ENCODE data around the gene CAP2. TPM values are rescaled to one million over a fixed set of nuclear protein-coding genes. Genes with fewer than 3 reads are reported as not detected.
"Not testable (repeated sequence)": the region's sequence is repeated elsewhere in the genome, so short reads cannot be mapped to it uniquely, and the experiment has no call there.

Gene CAP2
- total RNA-seq, 1 donor = 49.7 TPM

- no peak overlapping the region for H3K4me3 ChIP-seq (ENCODE audit: low read depth, low read length)
- no peak for DNase-seq (ENCODE audit: low read depth)
- TF ChIP-seq CTCF (IDR thresholded peaks at IDR 0.05; ENCODE audit: insufficient read depth, low read depth, low read length) = no peak
Observed at GRCh38 chr6:17530321-17530835, 137.0 kb downstream of the CAP2 start.

- DNase-seq (ENCODE audit: low read depth) = no peak
- TF ChIP-seq CTCF (IDR thresholded peaks at IDR 0.05; ENCODE audit: insufficient read depth, low read depth, low read length) = no peak
- no peak overlapping the region for H3K4me3 ChIP-seq (ENCODE audit: low read depth, low read length)
Observed at GRCh38 chr6:17536586-17536985, 143.2 kb downstream of the CAP2 start.

- H3K4me3 ChIP-seq (ENCODE audit: low read depth, low read length) = no peak overlapping the region
- DNase-seq (ENCODE audit: low read depth) = no peak
- TF ChIP-seq CTCF (IDR thresholded peaks at IDR 0.05; ENCODE audit: insufficient read depth, low read depth, low read length) = no peak
Observed at GRCh38 chr6:17542243-17542642, 148.8 kb downstream of the CAP2 start.

- not testable (repeated sequence) for H3K4me3 ChIP-seq (ENCODE audit: low read depth, low read length); DNase-seq (ENCODE audit: low read depth)
Observed at GRCh38 chr6:17545681-17546080, 152.3 kb downstream of the CAP2 start.

- TF ChIP-seq CTCF (IDR thresholded peaks at IDR 0.05; ENCODE audit: insufficient read depth, low read depth, low read length) = no peak
- H3K4me3 ChIP-seq (ENCODE audit: low read depth, low read length) = no peak overlapping the region
- DNase-seq (ENCODE audit: low read depth) = no peak
Observed at GRCh38 chr6:17551383-17551958, 158.1 kb downstream of the CAP2 start.

- no peak for DNase-seq (ENCODE audit: low read depth)
- no peak overlapping the region for H3K4me3 ChIP-seq (ENCODE audit: low read depth, low read length)
- TF ChIP-seq CTCF (IDR thresholded peaks at IDR 0.05; ENCODE audit: insufficient read depth, low read depth, low read length) = no peak
Observed at GRCh38 chr6:17552861-17553260, 159.5 kb downstream of the CAP2 start.

GRCh38 chr6:17556014-17556413 lies 162.6 kb downstream of the CAP2 start:
- no peak overlapping the region for H3K4me3 ChIP-seq (ENCODE audit: low read depth, low read length)
- DNase-seq (ENCODE audit: low read depth) = no peak
- no peak for TF ChIP-seq CTCF (IDR thresholded peaks at IDR 0.05; ENCODE audit: insufficient read depth, low read depth, low read length)

Measured in fibroblast of villous mesenchyme (primary cell).